ENCODE measurements around the gene ZNF500. TPM values are rescaled to one million over a fixed set of nuclear protein-coding genes. Genes with fewer than 3 reads are reported as not detected.
A peak's percentile ranks its signal among the peaks of the same experiment; 100 is the strongest.

Gene ZNF500
- total RNA-seq, 1 experiment from 2014 or later, result 20.1 TPM

- H3K27me3 ChIP-seq (ENCODE audit: insufficient read depth, low read length), result no peaks in the 10 kb centered on the region
- ChIA-PET CTCF (no interaction called here), RAD21 (ENCODE audit: low non-redundant PET in 1 of 2, low total read pairs in 2 of 2, uncharacterized antibody in 2 of 2, unreplicated experiment in 2 of 2) (no interaction called here), POLR2A (no interaction called here)
- no peak within 1 kb of the TSS; the same call in 1 of the 2 replicates for H3K27ac ChIP-seq (ENCODE audit: low read depth, low read length)
- no peak for TF ChIP-seq CBX3 (IDR thresholded peaks at IDR 0.05; ENCODE audit: low read depth)
- no peak within 1 kb of the TSS for H2AFZ ChIP-seq (ENCODE audit: low read depth, low read length, poor library complexity, severe bottlenecking)
- no peak for DNase-seq (ENCODE audit: low read depth, low spot score)
- H3K4me1 ChIP-seq (ENCODE audit: control insufficient read depth in 1 of 2, insufficient read depth in 2 of 2, low read length in 2 of 2), result peaks cover 2% of the 10 kb centered on the region in 2 experiments
- no peak within 1 kb of the TSS for H3K4me3 ChIP-seq (replicated peaks in 1 of 2; ENCODE audit: low read depth in 1 of 2, low read length in 2 of 2)
- H3K9me3 ChIP-seq (ENCODE audit: control insufficient read depth in 1 of 2, insufficient read depth in 1 of 2, low read depth in 1 of 2, low read length in 2 of 2), result no peaks in the 10 kb centered on the region
- intact Hi-C loops (cut with micrococcal nuclease), result no loop called here
- H3K36me3 ChIP-seq (ENCODE audit: control insufficient read depth in 1 of 2, insufficient read depth in 2 of 2, low read length in 2 of 2), result no peaks in the 10 kb centered on the region
- peak; percentile 35; the same call in 1 of the 2 replicates for ATAC-seq
- H3K79me2 ChIP-seq (ENCODE audit: insufficient read depth, low read length), result no peaks in the 10 kb centered on the region
- no TSS peak for BruUV-seq (replicated peaks)
- no peak within 1 kb of the TSS for H3K9ac ChIP-seq (ENCODE audit: low read length)
- no peaks in the 10 kb centered on the region for H3K9me2 ChIP-seq (ENCODE audit: insufficient read depth)
- no peak within 1 kb of the TSS for H3K4me2 ChIP-seq (ENCODE audit: low read length)
- no peaks in the 10 kb centered on the region for H4K20me1 ChIP-seq (ENCODE audit: insufficient read depth)
Observed at GRCh38 chr16:4795181-4795827, 28.3 kb upstream of the ZNF500 start, which contains the start of gene SMIM22. Gene SMIM22 (plus strand): TSS chr16:4795369. CDS start chr16:4795735, 366 bp downstream.

- no peak overlapping the region for H3K4me2 ChIP-seq (ENCODE audit: low read length)
- CTCF ChIA-PET, result no interaction called here
Observed at GRCh38 chr16:4792951-4793513, 26.1 kb upstream of the ZNF500 start.

More at GRCh38 chr16:4792951-4793513, 26.1 kb upstream of the ZNF500 start:
- no peaks in the 10 kb centered on the region for H3K79me2 ChIP-seq (ENCODE audit: insufficient read depth, low read length)
- H3K36me3 ChIP-seq (ENCODE audit: control insufficient read depth in 1 of 2, insufficient read depth in 2 of 2, low read length in 2 of 2), result no peaks in the 10 kb centered on the region
- no peak overlapping the region for H3K9ac ChIP-seq (ENCODE audit: low read length)
- no peaks in the 10 kb centered on the region for H3K9me2 ChIP-seq (ENCODE audit: insufficient read depth)
- no peak overlapping the region for H3K4me3 ChIP-seq (replicated peaks in 1 of 2; ENCODE audit: low read depth in 1 of 2, low read length in 2 of 2)
- H2AFZ ChIP-seq (ENCODE audit: low read depth, low read length, poor library complexity, severe bottlenecking), result no peak overlapping the region
- H3K9me3 ChIP-seq (ENCODE audit: control insufficient read depth in 1 of 2, insufficient read depth in 1 of 2, low read depth in 1 of 2, low read length in 2 of 2), result no peaks in the 10 kb centered on the region
- RAD21 ChIA-PET (ENCODE audit: low non-redundant PET in 1 of 2, low total read pairs in 2 of 2, uncharacterized antibody in 2 of 2, unreplicated experiment in 2 of 2), result no interaction called here
- H3K4me1 ChIP-seq (ENCODE audit: control insufficient read depth in 1 of 2, insufficient read depth in 2 of 2, low read length in 2 of 2), result peaks cover 6 to 7% of the 10 kb centered on the region in 2 experiments
- no peaks in the 10 kb centered on the region for H3K27me3 ChIP-seq (ENCODE audit: insufficient read depth, low read length)
- H4K20me1 ChIP-seq (ENCODE audit: insufficient read depth), result no peaks in the 10 kb centered on the region
- H3K27ac ChIP-seq (ENCODE audit: low read depth, low read length), result no peak overlapping the region
- intact Hi-C loops (cut with micrococcal nuclease), result no loop called here
- TF ChIP-seq RAD21 (IDR thresholded peaks at IDR 0.05; ENCODE audit: low read depth) (no peak), EZH2 (IDR thresholded peaks at IDR 0.05) (no peak), CBX3 (IDR thresholded peaks at IDR 0.05; ENCODE audit: low read depth) (no peak), ELF1 (IDR thresholded peaks at IDR 0.05; ENCODE audit: borderline replicate concordance, low read depth) (no peak)
- ATAC-seq (no peak), DNase-seq (ENCODE audit: low read depth, low spot score) (no peak)
- POLR2A ChIA-PET, result interaction anchor here (1.1 kb wide), 1 partner anchor 10 kb away, joined by 3 read pairs; no protein-coding TSS in a partner anchor
- BruUV-seq (replicated peaks), result no TSS peak
